RPMI7951 (cell line): ENCODE data around the gene KCNQ1. TPM values are rescaled to one million over a fixed set of nuclear protein-coding genes. Genes with fewer than 3 reads are reported as not detected.

Experiments
- DNase-seq: peaks from one replicate; pipeline ENCODE4 v3.0.0-alpha.2; 2012; ENCODE audit warnings: low read depth
- total RNA-seq: library from RNA; depleted of rRNA; stranded (reverse); fragments of >200 nt; shearing (Covaris generic); gene quantifications from 2 replicates; pipeline ENCODE4 v1.2.3, GENCODE V29; 2014

KCNQ1 gene
- total RNA-seq, 1 experiment from 2014 or later: not detected

DNA sequence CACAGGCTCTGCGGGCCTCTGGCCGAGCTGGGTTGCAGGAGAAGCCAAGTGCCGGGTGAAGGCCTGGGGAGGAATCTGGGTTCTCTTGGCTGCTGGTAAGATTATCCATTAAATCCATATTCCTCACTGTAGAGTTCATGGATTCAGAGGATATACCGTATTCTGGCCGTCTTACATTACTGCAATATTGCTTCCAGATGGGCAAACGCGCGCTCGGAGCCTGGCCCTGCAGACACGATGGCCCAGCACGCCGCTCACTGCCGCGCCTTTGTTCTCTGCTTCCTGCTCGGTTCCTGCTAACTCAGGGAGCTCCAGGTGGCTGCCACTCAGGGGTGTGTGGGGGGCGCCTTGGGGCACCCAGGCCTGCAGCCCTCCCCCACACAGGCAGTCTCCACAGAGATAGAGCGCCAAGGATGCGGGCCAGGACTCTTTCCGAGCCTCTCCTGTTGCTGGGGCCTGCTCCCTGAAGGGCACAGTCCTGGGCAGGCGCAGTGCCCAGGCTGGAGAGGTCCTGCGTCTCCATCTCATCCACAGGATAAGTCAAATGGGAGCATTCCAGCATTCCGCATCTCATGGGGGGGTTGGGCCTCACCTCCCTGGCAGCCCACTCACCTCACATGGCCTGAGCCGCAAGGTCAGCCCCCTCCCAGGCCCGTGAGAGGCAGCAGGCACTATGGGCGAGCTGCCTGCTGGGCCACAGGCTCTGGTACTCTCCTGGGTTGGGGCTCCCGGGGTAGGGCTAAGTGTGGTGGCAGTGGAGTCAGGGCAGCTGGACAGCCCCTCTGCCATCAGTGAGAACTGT is 269.1 kb downstream of the KCNQ1 start:
- no peak for DNase-seq

DNA sequence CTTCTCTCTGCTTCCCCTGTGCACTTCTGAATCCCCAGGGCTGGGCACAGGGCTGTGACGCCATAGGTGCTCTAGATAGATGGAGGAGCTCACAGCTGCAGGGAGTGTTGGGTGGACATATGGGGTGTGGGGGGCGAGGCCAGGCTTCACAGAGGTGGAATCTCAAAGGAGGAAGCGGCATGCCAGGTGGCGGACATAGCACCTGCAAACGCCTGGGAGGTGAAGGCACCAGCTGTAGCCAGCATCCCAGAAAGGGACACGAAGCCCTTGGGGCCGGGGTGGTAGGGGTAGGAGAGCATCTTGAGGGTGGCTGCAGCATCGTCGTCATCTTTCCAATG is 269.6 kb downstream of the KCNQ1 start:
- no peak for DNase-seq

DNA sequence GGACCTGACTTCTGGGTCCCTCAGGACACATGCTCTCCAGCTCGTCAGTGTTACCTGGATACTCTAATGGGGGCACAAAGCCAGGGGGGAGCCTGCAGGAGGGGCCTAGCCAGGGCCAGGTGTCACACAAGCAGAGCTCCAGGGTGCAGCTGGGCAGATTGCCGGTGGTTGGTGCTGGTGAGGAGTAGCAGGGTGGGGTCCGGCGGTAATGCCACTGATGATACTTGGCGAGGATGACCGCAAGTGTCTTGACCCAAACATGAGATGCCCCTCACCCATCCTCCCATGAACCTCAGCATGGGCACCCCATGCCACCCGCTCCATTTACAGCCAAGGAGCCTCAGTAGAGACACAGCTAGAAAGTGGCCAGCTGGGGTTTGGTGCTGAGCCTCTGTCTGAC is 270.1 kb downstream of the KCNQ1 start:
- no peak for DNase-seq

DNA sequence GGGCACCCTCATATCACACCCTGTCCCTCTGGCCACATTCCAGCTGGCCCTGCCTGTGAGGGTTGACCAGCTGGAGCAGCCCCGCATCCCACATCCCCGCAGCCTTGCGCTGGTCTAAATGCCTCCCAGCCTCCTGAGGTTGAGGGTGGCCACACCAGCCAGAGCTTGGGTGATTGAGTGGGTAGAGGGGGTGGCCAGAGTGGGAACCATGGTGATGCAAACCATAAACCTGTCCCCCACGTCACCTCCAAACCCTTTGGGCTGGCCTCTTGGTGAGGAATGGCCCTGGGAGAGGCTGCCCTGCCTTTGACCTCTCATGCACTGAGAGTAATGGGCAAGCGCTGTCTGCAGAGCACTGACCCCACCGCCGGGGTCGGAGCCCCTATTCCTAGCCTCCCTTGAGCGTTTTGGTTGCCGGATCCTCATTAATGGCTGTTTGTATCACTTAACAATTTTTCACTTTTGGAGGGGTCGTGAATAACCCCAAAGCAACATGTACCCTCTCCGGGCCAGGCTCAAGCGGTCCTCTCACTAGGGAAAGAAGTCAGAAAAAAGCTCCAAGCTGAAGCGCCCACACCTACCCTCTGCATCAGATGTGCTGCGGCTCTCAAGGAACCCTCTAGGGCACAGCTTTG is 271.0 kb downstream of the KCNQ1 start:
- no peak for DNase-seq

DNA sequence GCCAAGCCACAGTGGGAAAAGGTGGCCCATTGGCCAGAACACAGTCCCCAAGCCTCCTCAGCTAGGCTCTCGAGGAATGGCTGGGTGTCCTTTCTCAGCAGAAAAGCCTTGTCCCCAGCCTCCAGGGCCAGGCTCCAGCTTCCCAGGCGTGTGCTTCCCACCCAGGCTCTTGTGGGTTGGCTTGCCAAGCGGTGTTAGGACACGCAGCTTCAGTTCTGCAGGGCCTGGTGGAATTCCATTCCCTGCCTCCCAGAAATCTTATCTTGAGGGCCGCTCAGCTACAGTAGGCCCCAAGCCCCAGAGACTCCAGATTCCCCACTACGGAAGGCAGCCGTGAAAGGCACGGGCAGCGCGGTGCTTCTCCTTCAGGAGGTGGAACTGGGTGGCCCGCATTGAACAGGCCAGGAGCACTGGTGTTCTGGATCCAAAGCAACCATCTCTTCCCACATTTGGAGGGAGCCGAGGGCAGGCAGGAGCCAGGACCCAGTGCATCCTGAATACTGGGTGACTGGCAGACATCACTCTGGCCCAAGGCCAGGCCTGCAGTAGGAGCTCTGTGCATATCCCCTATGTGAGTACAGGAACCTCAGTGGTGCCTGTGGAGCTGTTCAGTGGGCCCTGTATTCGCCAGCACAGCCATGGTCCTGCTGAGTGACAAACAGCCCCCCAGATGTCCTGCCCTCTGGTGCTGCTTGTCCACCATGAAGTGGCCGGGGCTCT is 271.7 kb downstream of the KCNQ1 start:
- no peak for DNase-seq

DNA sequence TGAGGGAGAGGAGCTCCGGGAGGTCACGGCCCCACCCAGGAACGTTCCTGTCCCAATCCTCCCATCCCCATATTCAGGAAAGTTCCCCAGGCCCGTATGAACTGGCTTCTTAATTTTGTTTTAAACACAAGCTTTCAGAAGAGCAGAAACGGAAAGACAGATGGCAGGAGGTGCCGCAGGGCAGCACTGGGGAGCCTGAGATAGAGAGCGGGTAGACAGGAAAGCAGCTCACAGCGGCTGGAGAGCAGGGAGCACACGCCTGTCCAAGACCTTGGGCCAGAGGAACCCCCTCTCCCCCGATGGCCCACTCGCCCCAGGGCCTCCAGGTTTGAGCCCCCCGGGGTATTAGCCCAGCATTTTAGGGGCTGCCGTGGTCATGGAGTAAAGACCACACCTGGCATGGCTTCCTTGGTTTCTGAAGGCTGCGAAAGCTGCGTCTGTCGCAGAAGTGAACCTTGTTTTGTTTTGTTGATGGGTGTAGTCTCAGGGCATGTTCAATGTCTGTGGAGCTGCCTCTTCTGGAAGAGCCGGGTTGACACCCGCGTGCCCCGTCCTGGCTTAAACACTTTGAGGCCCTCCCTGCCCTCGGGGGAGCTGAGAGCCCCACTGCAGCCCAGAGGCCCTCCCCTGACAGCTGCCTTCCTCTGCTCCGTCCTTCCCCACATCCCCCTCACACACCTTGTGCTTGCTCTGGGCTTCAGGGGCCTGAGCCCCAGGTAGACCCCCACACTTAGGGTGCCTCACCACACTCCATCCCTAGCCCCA is 272.9 kb downstream of the KCNQ1 start:
- no peak for DNase-seq

DNA sequence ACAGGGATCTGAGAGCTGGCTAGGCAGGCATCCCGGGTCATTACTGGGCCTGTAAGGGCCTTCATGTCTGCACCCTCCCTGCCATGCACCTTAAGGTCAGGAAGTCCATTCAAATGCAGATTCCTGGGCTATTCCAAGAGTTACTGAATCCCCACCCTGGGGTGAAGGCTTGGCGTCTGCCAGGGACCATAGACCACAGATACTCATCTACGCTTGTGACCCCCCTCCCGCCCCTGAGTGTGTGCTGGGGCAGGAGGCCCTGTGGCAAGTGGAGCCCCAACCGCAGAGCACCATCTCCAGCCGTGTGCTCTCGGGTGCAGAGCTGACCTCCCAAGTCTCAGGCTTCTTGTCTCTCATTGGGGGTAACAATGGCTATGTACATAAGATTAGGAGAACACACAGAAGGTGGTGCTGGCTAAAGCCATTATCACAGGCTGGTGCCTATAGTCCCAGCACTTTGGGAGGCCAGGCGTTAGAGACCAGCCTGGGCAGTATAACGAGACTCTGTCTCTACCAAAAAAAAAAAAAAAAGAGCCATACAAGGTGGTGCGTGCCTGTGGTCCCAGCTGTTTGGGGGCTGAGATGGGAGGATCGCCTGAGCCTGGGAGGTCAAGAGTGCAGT is 274.1 kb downstream of the KCNQ1 start:
- DNase-seq: no peak

DNA sequence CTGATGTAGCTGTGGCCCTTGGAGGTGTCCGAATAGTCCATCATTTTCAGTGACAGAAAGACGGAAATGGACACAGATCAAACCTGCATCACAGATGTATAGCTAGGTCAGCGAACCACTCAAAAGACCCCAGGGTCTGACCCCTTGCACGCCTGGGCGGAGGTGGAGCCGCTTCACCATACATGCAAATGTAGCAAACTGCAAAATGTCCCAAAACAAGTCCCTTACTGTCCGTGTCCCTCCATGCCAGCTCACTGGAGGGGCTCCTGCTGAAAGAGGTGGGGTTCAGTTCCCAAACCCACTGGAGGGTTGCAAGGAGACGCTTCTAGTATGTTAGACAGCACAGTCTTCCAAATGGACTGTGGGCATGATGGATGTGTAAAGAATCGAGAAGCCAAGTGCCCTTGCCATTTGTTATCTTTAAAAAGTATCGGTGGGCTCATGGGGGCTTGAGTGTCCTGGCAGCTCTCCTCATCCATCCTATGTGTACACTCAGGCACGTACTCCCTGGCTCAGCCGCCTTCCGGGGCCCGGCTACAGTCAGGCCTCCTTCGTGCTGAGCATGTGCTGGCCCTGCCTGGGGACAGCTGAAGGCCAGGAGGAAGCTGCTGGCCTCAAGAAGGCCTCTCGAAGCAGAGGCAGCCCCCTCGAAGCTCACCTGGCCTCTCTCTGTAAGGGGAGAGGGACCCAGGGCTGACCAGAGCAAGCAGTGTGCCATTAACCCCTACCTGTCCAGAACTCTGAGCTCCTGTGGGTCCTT is 275.2 kb downstream of the KCNQ1 start:
- no peak for DNase-seq

DNA sequence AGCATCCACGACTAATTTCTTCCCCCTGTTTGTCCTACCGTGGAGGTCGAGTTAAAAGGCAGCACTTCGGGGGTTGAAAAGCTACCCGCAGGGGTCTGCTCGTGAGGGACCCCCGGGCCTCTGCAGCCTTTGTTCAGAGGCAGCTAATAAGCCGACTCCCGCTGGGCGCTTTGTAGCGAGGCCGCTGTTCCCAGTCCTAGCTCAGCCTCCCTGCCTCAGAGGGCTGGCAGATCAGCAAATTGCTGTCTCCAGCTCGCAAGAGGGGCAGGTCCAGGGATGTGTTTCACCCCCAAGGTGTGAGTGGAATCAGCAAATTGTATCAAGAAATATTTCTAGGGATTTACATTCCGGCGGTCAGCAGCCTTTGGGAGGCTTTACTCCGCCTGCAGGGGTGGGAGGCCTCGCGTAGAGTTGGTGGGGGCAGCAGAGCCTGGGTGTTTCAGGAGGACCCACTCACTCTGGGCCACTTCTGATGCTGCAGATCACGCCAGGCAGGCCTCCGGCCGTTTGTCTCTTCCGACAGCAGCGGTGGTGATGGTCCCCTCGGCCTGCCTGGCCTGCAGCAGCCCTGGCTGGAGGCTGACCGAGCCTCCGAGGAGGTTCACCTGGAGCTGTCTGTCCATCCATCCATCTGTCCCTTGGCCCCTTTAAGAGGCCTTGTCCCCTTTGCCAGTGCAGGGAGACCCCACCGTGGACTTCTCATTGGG is 276.6 kb downstream of the KCNQ1 start:
- no peak for DNase-seq

DNA sequence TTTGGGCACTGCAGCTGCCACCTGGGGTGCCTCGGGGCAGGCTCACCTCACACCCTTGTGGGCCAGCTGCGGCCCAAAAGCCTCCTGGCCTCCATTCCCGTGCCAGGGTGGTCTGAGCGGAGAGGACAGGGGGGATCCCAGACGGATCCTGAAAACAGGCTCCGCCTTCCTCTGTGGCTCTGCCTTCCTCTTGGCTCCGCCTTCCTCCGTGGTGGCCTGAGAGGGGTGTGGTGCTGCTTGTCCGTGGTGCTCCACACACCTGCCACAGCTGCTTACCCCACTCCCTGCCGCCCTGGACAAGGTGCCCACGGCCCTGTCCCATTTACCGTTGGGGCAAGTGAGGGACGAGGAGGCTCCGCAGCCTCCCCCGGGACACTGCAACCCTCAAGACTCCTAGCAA is 278.1 kb downstream of the KCNQ1 start:
- no peak for DNase-seq

DNA sequence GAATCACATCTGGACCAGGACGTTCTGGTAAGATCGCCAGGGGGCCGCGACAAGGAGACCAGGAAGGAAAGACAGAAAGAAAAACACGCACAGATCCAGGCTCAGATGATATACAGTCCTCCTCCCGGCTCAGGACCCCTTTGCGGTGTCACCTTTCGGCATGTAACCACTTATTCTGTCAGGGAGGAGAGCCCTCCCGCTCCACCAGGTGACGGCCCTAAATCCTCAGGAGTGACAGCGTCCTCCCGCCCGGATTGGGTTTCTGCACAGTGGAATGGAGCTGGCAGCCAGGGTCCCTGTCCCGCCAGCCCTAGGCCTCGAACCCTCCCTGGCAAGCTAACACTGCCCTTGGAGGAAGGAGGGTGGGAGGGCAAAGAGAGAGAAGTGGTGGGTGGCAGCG is 279.3 kb downstream of the KCNQ1 start:
- DNase-seq: no peak

DNA sequence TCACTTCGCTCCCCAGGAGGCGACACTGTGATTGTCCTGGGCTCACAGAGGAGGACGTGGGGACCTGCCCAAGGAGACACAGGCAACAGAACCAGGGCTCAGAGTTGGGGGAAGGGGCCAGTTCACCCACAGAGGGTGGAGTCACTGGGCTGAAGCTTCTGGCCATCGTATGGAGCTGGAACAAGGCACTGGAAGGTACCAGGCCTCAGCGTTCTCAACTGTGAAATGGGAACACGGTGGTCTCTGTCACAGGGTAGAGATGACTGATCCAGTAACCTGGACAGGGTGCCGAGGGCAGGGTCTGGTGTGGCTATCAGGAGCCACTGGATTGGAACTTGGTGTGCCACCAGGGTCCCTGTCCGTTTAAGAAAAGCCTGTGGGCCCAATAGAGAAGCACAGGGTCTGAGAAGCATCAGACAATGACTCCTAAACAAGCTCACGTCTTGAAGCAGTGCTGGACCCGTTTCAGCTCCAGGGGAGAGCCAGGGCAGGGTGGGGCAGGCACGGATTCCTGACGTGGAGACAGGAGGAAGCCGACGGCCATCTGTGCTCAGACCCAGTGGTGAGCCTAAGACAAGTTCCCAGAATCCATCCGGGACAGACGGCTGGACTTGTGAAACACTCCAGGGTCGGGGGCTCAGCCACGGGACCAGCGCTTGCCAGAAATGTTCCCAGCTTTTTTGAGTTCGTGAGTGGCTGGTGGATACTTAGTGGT is 280.0 kb downstream of the KCNQ1 start:
- DNase-seq: no peak

DNA sequence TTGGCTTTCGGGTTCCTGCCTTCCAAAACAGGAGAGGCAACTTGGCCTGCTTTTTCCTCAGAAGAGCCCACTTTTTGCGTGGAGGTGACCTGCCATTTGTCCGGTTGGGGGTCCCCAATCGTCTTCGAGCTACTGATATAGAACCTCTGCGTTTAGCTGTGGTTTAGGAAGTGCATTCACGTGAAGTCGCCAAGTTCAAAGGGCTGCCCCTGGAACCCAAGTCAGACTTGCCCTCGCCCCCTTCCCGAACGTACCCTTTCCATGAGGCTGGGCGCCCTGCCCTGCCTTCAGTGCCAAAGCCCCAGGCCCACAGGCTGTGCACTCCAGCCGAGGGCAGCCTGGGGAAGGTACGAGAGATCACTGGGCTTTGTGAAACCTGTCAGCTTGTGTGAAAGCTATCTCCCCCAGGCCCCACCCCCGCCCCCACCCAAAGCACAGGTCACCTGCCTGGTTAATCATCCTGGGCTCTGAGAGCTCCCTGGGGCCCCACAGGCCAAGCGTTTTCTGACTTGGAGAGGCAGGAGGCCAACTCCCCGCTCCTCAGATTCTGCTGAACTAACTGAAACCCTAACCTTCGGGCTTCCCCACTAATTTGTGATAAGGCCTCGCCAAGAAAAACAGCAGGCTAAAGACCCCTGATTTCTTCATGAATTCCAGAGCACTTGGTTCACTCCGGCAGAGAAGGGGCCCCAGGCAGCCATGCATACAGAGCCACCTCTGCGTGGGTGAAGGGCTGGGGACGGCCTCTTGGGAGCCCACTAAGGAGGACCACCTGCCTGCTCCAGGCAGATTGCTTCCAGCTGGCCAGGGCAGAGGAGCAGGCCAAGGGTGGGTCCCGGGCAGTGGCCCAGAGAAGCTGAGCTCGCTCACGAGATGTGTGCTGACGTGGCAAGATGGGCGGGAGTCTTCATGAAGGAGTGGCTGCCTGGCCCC is 280.8 kb downstream of the KCNQ1 start:
- DNase-seq: no peak

DNA sequence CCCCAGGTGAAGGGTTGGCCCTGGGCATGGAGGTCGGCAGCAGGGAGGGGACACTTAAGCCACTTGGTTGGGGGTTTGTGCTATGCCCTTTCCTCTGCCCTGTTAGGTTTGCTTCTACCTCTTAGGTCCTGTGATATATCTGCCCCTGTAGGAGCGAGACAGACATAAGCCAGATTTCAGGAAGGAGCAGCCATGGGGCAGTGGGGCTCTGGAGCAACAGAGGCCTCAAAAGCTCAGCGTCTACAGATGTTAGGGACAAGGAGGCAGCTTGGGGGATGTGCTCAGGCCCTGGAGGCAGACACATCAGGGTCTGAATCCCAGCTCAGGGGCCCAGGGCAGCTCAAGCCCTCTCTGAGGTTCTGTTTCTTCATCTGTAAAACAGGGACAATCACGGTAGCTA is 282.2 kb downstream of the KCNQ1 start:
- DNase-seq: no peak

DNA sequence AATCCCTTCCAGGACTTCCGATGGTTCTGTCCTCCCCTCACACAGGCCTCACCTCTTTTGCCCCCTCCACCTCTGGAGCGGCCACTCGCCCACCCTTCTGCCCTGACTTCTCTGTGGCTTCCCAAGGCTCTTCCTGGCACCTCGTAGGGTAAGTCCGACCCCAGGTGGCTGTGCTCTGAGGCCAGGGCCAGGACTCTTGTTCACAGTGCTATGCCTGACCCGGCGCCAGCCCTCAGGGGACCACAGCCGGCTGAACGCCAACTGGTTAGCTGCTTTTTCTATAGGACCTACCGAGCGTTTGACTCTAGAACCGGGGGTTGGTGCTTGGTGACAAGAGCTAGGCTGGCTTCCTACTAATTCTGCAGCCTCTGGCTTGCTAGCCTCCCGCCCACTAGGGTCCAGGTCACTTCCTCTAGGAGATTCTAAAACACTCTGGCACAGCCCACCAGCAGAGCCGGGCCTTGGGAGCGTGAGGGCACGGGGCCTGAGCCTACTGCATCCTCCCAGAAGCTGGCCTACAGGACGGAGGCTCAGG is 283.4 kb downstream of the KCNQ1 start:
- no peak for DNase-seq

DNA sequence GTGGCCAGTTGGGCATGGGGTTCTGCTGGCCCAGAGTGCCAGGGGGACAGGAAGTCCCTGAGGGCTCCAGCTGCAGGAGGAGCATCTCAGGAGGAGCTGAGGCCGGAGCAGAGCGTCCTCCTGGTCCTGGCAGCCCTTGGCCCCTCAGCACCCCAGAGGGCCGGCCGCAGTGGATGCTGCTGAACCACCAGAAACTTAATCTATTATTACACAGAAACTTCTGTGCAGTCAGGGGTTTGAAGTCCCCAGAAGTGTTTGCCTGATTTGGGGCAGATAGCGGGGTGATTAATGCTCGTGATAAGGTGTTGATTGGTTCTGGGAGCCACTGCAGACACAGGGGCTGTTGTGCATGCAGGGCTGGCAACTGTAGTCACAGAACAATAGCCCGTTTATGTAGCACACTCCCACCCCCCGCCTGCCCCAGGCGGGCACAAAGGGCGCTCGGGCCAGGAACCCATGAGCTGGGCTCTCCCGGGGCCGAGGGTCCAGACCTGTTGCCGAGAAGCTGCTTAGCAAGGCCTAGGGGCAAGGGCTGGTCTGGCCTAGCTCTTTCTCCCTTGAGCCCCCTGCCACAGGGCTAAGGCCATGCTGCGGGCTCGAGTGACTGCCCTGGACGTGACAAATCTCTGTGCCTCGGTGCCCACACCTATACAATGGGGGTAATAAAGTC is 284.0 kb downstream of the KCNQ1 start:
- DNase-seq: peak; percentile 8

DNA sequence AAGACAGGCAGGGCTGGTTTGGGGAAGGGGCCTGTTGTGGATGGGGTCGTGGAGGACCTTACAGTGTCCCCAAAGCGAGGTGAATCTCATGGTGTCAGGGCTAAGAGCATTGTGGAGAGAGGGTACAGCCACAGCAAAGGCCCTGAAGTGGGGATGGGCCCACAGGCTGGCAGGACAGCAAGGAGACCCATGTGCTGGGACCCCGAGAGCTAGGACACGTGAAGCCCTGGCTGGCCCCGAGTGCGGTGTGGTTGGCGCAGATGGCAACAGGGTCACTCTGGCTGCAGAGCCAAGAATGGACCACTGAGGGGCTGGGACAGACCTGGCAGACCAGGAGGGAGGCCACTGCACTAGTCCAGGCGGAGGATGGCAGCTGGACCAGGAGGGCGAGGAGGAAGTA is 285.0 kb downstream of the KCNQ1 start:
- DNase-seq: no peak
